HG02938 (cell line): ENCODE data around the gene ILDR1.
"Not testable (repeated sequence)": the region's sequence is repeated elsewhere in the genome, so short reads cannot be mapped to it uniquely, and the experiment has no call there.

Experiments used
- ATAC-seq: cut with Tn5 transposase; IDR thresholded peaks from one replicate; pipeline ENCODE4 v1.9.1; 2021; ENCODE audit warnings: mild to moderate bottlenecking, moderate library complexity; ENCODE audit not compliant: unreplicated experiment

The ILDR1 gene

DNA sequence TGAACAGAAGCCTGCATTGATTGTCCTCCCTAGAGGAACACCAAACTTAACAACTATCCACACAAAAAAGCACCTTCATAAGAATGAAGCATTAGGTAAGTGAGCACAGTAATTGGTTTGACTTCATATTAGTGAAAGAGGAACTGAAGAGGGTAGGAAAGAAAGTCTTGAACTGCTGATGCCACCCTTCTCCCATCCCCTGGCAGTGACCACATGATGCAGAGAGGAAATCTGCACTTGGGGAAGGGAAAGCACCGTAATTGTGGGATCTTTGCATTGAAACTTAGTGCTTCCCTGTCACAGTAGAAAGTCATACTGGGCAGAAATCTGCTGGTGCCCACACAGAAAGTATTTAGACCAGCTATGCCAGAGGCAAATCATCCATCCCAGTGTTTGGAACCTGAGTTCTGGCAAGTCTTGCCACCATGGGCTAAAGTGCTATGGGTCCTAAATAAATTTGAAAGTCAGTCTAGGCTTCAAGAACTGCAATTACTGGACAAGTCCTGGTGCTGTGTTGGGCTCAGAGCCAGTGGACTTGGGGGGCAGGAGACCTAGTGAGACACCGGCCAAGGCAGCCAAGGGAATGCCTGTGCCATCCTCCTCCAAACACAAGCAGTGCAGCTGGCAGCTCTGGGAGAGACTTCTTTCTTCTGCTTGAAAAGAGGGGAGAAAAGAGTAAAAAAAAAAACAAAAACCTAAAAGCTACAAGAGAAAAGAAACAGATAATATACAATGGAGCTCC is 64.2 kb downstream of the ILDR1 start:
- no peak for ATAC-seq

DNA sequence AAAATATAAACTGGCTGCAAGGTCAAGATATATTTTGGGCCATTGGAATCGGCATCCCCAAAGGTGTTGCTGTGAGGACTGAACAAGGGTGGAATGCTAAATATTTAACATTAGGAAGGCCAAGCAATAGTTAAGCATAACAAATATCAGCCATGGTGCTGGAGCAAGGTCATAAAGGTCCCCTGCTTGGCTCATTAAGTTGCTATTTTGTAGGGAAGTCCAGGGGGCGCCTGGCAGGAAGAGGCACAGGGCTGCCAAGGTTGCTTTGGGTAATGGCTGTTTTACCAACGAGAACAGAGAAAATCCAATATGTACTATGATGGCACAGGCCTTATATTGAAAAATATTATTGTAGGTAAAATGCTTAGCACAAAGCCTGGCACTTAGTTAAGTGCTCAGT is 65.7 kb downstream of the ILDR1 start:
- no peak for ATAC-seq

DNA sequence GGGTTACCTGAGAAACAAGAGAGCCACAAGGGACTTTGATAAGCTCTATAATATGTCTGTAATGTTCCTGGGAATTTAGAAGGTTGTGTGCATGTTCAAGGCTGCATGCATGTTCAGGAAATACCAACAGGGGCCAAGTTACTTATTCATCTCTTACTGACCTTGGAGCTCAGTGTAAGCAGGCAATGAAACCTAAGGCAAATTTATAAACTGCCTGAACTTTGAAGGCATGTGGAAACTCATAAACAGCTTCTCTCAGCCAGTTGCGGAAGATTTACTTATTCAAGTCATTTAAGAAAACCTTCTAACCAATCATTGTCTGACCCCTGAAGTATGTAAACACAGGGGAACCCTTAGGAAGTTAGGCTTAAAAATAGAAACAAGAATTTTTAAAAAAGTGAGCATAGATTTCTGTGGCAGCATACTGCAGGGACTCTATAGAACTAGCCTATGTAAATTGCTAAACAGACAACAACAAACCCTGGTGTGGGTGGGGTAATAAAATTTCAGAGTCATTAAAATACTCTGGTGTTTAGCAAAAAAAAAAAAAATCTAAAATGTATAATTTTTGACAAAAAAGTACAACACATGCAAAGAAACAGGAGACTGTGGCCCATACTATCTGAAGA is 70.6 kb downstream of the ILDR1 start:
- no peak for ATAC-seq

DNA sequence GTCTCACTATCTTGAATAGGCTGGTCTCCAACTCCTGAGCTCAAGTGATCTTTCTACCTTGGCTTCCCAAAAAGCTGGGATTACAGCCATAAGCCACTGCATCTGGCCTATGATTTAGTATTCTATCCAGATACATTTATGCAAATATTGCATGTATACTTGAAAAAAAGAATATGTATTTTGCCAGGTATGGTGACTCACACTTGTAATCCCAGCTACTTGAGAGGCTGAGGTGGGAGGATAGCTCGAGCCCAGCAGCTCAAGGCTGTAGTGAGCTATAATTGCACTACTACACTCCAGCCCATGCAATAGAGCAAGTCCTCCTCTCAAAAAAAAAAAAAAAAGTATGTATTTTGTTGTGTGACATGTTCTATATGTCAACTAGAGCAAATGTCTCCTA is 73.4 kb downstream of the ILDR1 start:
- ATAC-seq: no peak

DNA sequence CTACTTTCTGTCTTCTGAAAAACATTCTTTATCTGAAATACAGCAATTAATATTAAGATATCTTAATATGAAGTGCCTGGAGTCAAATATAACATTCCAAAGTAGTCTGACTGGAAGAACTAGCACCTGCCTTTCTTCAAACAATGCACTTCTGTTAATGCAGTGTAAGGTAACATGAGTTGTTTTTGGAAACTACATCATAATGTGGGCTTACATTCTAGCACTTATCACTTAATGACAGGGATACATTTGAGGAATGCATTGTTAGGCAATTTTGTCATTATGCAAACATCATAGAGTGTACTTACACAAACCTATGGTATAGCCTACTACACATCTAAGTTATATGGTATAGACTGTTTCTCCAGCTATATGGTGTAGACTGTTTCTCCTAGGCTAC is 78.6 kb downstream of the ILDR1 start:
- ATAC-seq: no peak

DNA sequence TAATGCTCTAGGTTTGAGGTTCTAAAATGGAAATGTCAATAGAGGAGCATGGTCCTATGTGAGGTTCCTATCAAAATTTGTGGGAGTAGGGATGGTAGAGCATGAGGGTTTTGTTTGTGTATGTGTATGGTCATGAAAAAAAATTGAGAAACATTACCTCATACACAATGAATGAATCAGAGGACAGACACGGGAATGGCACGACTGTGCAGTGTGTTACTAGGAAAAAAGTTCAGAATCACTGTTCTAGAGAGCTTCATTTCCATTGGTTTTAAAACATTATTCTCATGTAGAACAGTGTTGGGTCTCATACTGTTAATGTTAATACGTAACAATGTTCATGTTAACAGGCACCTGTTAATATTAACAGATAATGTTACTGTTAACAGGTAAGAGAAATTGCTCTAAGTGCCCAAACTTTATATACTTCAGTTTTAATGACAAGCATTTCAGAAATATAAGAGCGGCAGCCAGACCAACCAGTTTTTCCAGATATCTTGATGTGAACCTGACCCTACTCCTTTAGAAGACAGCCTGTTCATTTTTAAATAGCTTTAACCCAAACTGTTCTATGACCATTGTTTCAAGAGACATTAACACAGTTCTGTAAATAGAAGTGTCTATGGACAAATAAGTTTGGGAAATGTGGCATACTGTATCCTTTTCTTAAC is 79.8 kb downstream of the ILDR1 start:
- no peak for ATAC-seq

DNA sequence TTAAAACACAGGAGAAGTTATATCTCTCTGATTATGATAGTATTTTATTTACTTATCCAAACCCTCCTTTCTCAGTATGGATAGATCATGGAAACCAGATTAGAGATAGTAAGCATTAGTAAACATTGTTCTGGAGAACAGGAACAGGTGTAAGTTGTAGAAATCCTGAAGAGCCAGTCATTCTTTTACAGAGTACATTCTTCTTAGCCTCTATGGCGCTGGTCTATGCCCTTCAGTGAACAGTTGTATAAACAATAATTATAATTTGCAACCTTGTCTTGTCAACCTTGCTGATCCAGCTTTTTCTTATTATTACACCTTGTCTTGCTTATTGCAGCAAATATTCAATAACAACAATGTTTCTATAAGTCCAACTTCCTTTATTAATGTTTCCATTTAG is 80.5 kb downstream of the ILDR1 start:
- ATAC-seq: no peak

DNA sequence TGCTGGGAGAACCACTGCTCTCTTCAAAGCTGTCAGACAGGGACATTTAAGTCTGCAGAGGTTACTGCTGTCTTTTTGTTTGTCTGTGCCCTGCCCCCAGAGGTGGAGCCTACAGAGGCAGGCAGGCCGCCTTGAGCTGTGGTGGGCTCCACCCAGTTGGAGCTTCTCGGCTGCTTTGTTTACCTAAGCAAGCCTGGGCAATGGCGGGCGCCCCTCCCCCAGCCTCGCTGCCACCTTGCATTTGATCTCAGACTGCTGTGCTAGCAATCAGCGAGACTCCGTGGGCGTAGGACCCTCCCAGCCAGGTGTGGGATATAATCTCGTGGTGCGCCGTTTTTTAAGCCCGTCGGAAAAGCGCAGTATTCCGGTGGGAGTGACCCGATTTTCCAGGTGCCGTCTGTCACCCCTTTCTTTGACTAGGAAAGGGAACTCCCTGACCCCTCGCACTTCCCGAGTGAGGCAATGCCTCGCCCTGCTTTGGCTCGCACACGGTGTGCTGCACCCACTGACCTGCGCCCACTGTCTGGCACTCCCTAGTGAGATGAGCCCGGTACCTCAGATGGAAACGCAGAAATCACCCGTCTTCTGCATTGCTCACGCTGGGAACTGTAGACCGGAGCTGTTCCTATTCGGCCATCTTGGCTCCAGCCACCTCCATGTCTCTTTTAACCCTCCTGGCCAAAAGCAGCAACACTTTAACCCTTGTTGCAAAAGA is 83.7 kb downstream of the ILDR1 start:
- ATAC-seq: not testable (repeated sequence)
